Naive B cell (primary cell): ENCODE measurements around the gene SH3BGR. TPM values are rescaled to one million over a fixed set of nuclear protein-coding genes. Genes with fewer than 3 reads are reported as not detected.
A peak's percentile ranks its signal among the peaks of the same experiment; 100 is the strongest.

Experiments
- ATAC-seq, 2 donors: fragments of 150-1000 bp; cut with Tn5 transposase; 2 replicates each; pipeline ENCODE4 v1.10.0; 2021; ENCODE audit warnings: low read depth in 2 of 2, mild to moderate bottlenecking in 2 of 2, moderate library complexity in 2 of 2
- DNase-seq: peaks from one replicate; pipeline ENCODE4 v3.0.0; 2022
- H3K27ac Mint-ChIP-seq, 6 donors: one replicate each; pipeline ENCODE4 v1.8.0; 2020 to 2022; ENCODE audit warnings: mild to moderate bottlenecking in 6 of 6, mixed read lengths in 6 of 6, moderate library complexity in 5 of 6, inconsistent platforms in 2 of 6
- H3K27me3 Mint-ChIP-seq, 3 donors: one replicate each; pipeline ENCODE4 v1.8.0; 2021 to 2022; ENCODE audit warnings: mixed read lengths in 3 of 3, mild to moderate bottlenecking in 1 of 3
- H3K36me3 Mint-ChIP-seq, 2 donors: one replicate each; pipeline ENCODE4 v1.8.0; 2020 to 2022; ENCODE audit warnings: mixed read lengths in 2 of 2, inconsistent platforms in 1 of 2, mild to moderate bottlenecking in 1 of 2
- H3K4me1 Mint-ChIP-seq, 3 donors: one replicate each; pipeline ENCODE4 v1.8.0; 2020 to 2022; ENCODE audit warnings: mixed read lengths in 3 of 3, inconsistent platforms in 1 of 3, mild to moderate bottlenecking in 1 of 3, moderate library complexity in 1 of 3
- H3K4me3 Mint-ChIP-seq, 8 donors: one replicate each; pipeline ENCODE4 v1.8.0; 2020 to 2022; ENCODE audit warnings: mild to moderate bottlenecking in 8 of 8, mixed read lengths in 8 of 8, moderate library complexity in 8 of 8, inconsistent platforms in 2 of 8
- H3K9me3 Mint-ChIP-seq, 7 donors: one replicate each; pipeline ENCODE4 v1.8.0; 2020 to 2022; ENCODE audit warnings: mixed read lengths in 7 of 7, mild to moderate bottlenecking in 5 of 7, inconsistent platforms in 2 of 7, moderate library complexity in 1 of 7
- polyA plus RNA-seq, 6 donors: library from polyadenylated mRNA; unstranded; fragments of 300-500 nt; fragmentation: Illumina TruSeq; gene quantifications; one replicate each; pipeline ENCODE4 v1.2.3, GENCODE V29; 2021; ENCODE audit warnings: low read depth in 6 of 6

Gene SH3BGR
- polyA plus RNA-seq, 6 donors from 2014 or later = 0.86 to 2.5 (median 1.6) TPM; not detected in 2

GRCh38 chr21:39471598-39471997 is 19.8 kb downstream of the SH3BGR start:
- no peaks in the 10 kb centered on the region for H3K9me3 Mint-ChIP-seq

GRCh38 chr21:39472786-39473185 is 21.0 kb downstream of the SH3BGR start:
- H3K4me3 Mint-ChIP-seq = no peak overlapping the region

More at GRCh38 chr21:39471598-39471997, 19.8 kb downstream of the SH3BGR start:
- H3K4me3 Mint-ChIP-seq = no peak overlapping the region
- H3K36me3 Mint-ChIP-seq = peaks cover 0 to 10% of the 10 kb centered on the region in 2 donors
- no peak for ATAC-seq
- H3K4me1 Mint-ChIP-seq = no peaks in the 10 kb centered on the region
- H3K27me3 Mint-ChIP-seq = peaks cover 0 to 5% (median 0%) of the 10 kb centered on the region in 3 donors
- no peak overlapping the region for H3K27ac Mint-ChIP-seq
- no peak for DNase-seq

DNA sequence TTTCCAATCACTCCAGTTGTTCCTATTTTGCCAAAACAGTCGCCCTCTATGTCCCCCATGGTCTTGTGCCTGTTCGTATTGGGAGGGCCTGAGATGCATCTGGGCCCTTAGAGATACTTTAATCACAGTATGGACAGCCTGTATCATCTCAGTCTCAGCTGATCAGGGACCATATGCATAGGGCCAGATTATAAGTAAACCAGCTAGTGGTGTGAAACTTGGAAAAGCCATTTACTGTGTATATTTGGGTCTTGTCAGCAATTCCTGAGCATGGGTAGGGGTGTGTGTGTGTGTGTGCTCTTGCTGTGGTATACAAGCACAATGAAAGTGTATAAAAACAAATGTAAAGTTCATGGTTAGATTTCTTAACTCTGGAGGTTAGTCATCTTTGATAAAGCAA is 22.8 kb downstream of the SH3BGR start:
- DNase-seq (no peak), ATAC-seq (no peak)
- Mint-ChIP-seq H3K9me3 (no peaks in the 10 kb centered on the region), H3K4me1 (no peaks in the 10 kb centered on the region), H3K36me3 (peaks cover 0 to 10% of the 10 kb centered on the region in 2 donors), H3K27ac (no peak overlapping the region), H3K27me3 (peaks cover 0 to 5% (median 0%) of the 10 kb centered on the region in 3 donors), H3K4me3 (no peak overlapping the region)

More at GRCh38 chr21:39472786-39473185, 21.0 kb downstream of the SH3BGR start:
- H3K36me3 Mint-ChIP-seq = peaks cover 0 to 10% of the 10 kb centered on the region in 2 donors
- H3K27me3 Mint-ChIP-seq = peaks cover 0 to under 1% (median 0%) of the 10 kb centered on the region in 3 donors
- no peaks in the 10 kb centered on the region for H3K4me1 Mint-ChIP-seq
- no peaks in the 10 kb centered on the region for H3K9me3 Mint-ChIP-seq
- DNase-seq (no peak), ATAC-seq (no peak)
- no peak overlapping the region for H3K27ac Mint-ChIP-seq

DNA sequence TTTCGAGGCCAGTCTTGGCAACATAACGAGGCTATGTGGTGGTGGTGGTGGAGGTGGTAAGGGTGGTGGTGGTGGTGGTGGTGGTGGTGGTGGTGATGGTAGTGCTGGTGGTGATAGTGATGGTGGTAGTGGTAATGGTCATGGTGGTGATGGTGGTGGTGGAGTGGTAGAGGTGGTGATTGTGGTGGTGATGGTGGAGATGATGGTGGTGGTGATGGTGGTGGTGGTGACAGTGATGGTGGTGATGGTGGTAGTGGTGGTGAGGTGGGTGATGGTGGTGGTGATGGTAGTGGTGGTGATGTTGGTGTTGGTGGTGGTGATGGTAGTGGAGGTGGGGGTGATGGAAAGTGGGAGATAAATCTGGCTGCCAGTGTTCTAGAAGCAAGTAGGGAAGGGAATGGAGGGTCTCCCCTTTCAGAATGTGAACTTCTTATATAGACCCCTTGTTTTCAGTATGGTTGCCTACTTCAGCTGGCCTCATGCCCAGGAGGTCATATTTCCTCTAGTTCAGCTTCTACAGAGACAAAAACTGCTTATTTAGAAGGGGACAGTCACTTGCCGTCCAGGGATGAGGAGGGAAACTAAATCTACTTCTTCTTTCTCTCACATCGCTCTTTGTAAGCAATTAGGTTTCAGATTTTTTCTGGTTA is 27.5 kb downstream of the SH3BGR start:
- ATAC-seq (no peak), DNase-seq (no peak)
- no peaks in the 10 kb centered on the region for H3K4me1 Mint-ChIP-seq
- no peak overlapping the region for H3K4me3 Mint-ChIP-seq
- peak overlapping the region in 1 of 6 donors; percentile 29 for H3K27ac Mint-ChIP-seq
- H3K36me3 Mint-ChIP-seq = no peaks in the 10 kb centered on the region
- no peaks in the 10 kb centered on the region for H3K9me3 Mint-ChIP-seq
- H3K27me3 Mint-ChIP-seq = peaks cover 0 to 14% (median 7%) of the 10 kb centered on the region in 3 donors

GRCh38 chr21:39479814-39480182 is 28.0 kb downstream of the SH3BGR start:
- no peaks in the 10 kb centered on the region for H3K9me3 Mint-ChIP-seq
- no peak overlapping the region for H3K4me3 Mint-ChIP-seq

GRCh38 chr21:39480271-39480670 is 28.5 kb downstream of the SH3BGR start:
- H3K27ac Mint-ChIP-seq = no peak overlapping the region
- no peaks in the 10 kb centered on the region for H3K4me1 Mint-ChIP-seq
- ATAC-seq = no peak
- no peak overlapping the region for H3K4me3 Mint-ChIP-seq
- no peaks in the 10 kb centered on the region for H3K9me3 Mint-ChIP-seq
- DNase-seq = no peak
- no peaks in the 10 kb centered on the region for H3K36me3 Mint-ChIP-seq
- peaks cover 0 to 14% (median 7%) of the 10 kb centered on the region in 3 donors for H3K27me3 Mint-ChIP-seq

More at GRCh38 chr21:39479814-39480182, 28.0 kb downstream of the SH3BGR start:
- no peak for DNase-seq
- Mint-ChIP-seq H3K27me3 (peaks cover 0 to 14% (median 7%) of the 10 kb centered on the region in 3 donors), H3K27ac (no peak overlapping the region), H3K36me3 (no peaks in the 10 kb centered on the region), H3K4me1 (no peaks in the 10 kb centered on the region)
- no peak for ATAC-seq

GRCh38 chr21:39481886-39482285 is 30.1 kb downstream of the SH3BGR start:
- no peaks in the 10 kb centered on the region for H3K9me3 Mint-ChIP-seq
- H3K4me3 Mint-ChIP-seq = no peak overlapping the region
- no peaks in the 10 kb centered on the region for H3K36me3 Mint-ChIP-seq
- H3K27ac Mint-ChIP-seq = no peak overlapping the region
- DNase-seq (no peak), ATAC-seq (no peak)
- no peaks in the 10 kb centered on the region for H3K4me1 Mint-ChIP-seq
- peaks cover 0 to 14% (median 7%) of the 10 kb centered on the region in 3 donors for H3K27me3 Mint-ChIP-seq

DNA sequence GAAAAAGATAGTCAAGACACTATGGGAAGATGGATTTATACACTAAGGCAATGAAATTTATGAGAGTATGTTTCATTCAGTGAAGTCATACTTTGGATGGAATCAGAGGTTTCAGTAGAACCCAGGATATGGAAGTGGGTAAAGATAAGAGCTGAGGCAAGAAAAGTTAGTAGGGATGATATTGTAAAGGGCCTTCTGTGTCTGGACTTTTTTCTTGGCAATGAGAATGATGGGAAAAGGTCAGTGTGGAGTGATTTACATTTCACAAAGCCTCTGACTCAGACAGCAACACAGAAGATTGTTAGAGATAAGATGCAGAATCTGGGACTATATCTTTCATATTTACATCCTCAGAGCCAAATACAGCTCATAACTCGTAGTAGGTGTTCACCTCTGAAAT is 32.1 kb downstream of the SH3BGR start:
- Mint-ChIP-seq H3K4me1 (no peaks in the 10 kb centered on the region), H3K27me3 (peaks cover 0 to 12% (median 12%) of the 10 kb centered on the region in 3 donors), H3K36me3 (no peaks in the 10 kb centered on the region), H3K27ac (no peak overlapping the region), H3K4me3 (no peak overlapping the region), H3K9me3 (no peaks in the 10 kb centered on the region)
- DNase-seq (no peak), ATAC-seq (no peak)

DNA sequence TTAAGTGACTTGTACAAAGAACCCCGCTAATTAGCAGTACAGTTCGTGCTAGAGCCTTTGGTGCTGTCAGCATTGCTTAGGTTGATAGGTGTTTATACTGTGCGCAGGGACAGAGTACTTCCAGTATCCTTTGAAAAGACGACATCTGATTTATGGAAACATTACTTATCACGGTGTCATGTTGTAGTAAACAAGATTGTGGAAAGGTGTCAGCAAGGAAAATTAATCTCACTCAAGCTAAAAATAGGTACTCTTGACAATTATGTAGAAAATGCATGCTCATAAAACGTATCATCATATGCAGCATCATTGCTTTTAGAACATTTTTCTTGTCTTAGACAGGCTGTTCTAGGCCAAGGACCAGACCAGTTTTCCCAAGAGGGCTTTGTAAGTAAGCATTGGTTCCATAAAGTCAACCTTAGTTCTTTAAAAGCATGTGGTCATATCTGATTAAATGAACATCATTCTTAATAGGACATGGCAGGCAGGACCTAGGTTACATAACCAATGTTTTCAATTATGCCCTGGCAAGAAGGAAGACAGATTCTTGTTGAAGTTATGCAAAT is 33.0 kb downstream of the SH3BGR start:
- Mint-ChIP-seq H3K9me3 (no peaks in the 10 kb centered on the region), H3K4me1 (no peaks in the 10 kb centered on the region), H3K27me3 (peaks cover 0 to 12% (median 8%) of the 10 kb centered on the region in 3 donors), H3K27ac (no peak overlapping the region), H3K4me3 (no peak overlapping the region), H3K36me3 (no peaks in the 10 kb centered on the region)
- ATAC-seq = no peak
- no peak for DNase-seq

DNA sequence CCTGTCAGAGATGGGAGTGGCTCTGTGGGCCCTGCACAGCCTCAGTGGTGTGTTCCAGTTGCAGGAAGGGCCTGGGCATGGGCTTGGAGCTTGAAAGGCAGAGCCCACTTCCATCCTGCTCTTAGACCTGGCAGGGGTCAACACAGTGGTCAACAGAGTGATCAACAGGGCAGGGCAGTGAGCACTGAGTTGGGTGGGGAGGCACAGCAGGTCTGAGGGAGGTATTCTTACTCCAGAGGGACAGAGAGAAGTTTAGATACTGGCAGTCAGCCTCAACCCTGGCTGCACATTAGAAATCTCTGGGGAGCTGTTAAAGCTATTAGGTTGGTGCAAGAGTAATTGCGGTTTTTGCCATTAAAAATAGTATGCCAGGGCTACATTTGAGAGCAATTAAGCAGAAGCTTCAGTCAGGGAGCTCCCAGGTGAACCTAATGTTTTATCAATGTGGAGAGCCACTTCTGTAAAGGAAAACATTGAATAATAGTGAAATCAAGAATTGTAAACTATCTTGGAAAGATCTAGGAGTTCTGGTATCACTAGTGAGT is 37.7 kb downstream of the SH3BGR start:
- ATAC-seq = no peak
- Mint-ChIP-seq H3K27ac (peak overlapping the region in 1 of 6 donors; percentile 85), H3K9me3 (peaks cover 4 to 15% (median 8%) of the 10 kb centered on the region in 7 donors), H3K36me3 (peaks cover 0 to 4% of the 10 kb centered on the region in 2 donors), H3K27me3 (peaks cover 0 to 5% (median 0%) of the 10 kb centered on the region in 3 donors), H3K4me1 (no peaks in the 10 kb centered on the region), H3K4me3 (no peak overlapping the region)
- no peak for DNase-seq

- ATAC-seq (no peak), DNase-seq (no peak)
- Mint-ChIP-seq H3K27ac (no peak overlapping the region), H3K27me3 (no peaks in the 10 kb centered on the region), H3K4me1 (peaks cover 0 to 11% (median 7%) of the 10 kb centered on the region in 3 donors), H3K4me3 (no peak overlapping the region), H3K36me3 (peaks cover 0 to 6% of the 10 kb centered on the region in 2 donors), H3K9me3 (peaks cover 7 to 16% (median 10%) of the 10 kb centered on the region in 7 donors)
Measured at GRCh38 chr21:39499156-39499555, 47.4 kb downstream of the SH3BGR start.

DNA sequence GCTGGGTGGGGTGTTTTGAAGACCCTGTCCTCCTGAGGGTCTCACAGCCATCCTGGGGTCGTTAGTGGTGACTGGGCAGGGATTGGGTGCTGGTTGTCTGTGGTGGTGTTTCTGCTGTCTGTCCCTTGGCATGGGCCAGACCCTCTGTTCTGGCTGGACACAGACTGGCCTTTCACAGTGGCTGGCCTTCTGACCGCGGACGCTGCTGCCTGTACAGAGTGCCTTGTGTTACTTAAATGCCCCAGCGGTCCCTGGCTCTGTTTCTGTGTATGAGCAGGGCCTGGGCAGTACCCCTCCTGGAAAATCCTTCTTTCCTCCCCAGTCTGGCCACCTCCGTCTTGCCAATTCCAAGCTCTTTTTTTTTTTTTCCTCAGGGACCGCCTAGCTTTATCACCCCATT is 50.9 kb downstream of the SH3BGR start:
- DNase-seq = no peak
- Mint-ChIP-seq H3K27ac (no peak overlapping the region), H3K4me1 (peaks cover 0 to 11% (median 7%) of the 10 kb centered on the region in 3 donors), H3K36me3 (peaks cover 0 to 12% of the 10 kb centered on the region in 2 donors), H3K9me3 (peaks cover 0 to 12% (median 2%) of the 10 kb centered on the region in 7 donors), H3K27me3 (no peaks in the 10 kb centered on the region), H3K4me3 (no peak overlapping the region)
- ATAC-seq = no peak

- DNase-seq (no peak), ATAC-seq (no peak)
- Mint-ChIP-seq H3K27me3 (no peaks in the 10 kb centered on the region), H3K27ac (no peak overlapping the region), H3K4me3 (no peak overlapping the region), H3K9me3 (peaks cover 0 to 12% (median 2%) of the 10 kb centered on the region in 7 donors), H3K4me1 (peaks cover 0 to 11% (median 7%) of the 10 kb centered on the region in 3 donors), H3K36me3 (peaks cover 0 to 12% of the 10 kb centered on the region in 2 donors)
Measured at GRCh38 chr21:39503123-39503762, 51.5 kb downstream of the SH3BGR start.
